DND-41 (cell line): ENCODE data around the gene VKORC1L1.

Experiments used
- CTCF ChIP-seq: IDR thresholded peaks from 2 replicates; pipeline ENCODE4 v1.5.1; 2012; ENCODE audit warnings: borderline replicate concordance, low read length, moderate library complexity, mild to moderate bottlenecking; ENCODE audit not compliant: poor library complexity, severe bottlenecking; ENCODE audit errors: extremely low read depth
- EZH2 ChIP-seq: IDR thresholded peaks from 3 replicates; pipeline ENCODE4 v1.6.1; 2012; ENCODE audit warnings: borderline replicate concordance, low read depth, mild to moderate bottlenecking, moderate library complexity, low read length, inconsistent platforms; ENCODE audit not compliant: severe bottlenecking

GRCh38 chr7:65924193-65924592 lies 51.3 kb downstream of the VKORC1L1 start:
- TF ChIP-seq CTCF (no peak), EZH2 (no peak)
